EH (cell line): ENCODE data around the gene GPR39.

Experiments
- DNase-seq: peaks from one replicate; pipeline ENCODE4 v3.0.0-alpha.2; 2015; ENCODE audit warnings: low read depth

GPR39 gene

GRCh38 chr2:132604561-132604960 is 188.0 kb downstream of the GPR39 start:
- DNase-seq: no peak

GRCh38 chr2:132605236-132606180 is 188.9 kb downstream of the GPR39 start:
- DNase-seq: no peak

GRCh38 chr2:132606649-132607048 is 190.0 kb downstream of the GPR39 start:
- no peak for DNase-seq

- DNase-seq: no peak
Measured at GRCh38 chr2:132607426-132608090, 191.0 kb downstream of the GPR39 start.

GRCh38 chr2:132608311-132608710 is 191.7 kb downstream of the GPR39 start:
- no peak for DNase-seq

- no peak for DNase-seq
Measured at GRCh38 chr2:132609101-132609890, 192.7 kb downstream of the GPR39 start.

GRCh38 chr2:132611719-132612118 is 195.1 kb downstream of the GPR39 start:
- DNase-seq: no peak

GRCh38 chr2:132615329-132616085 is 198.9 kb downstream of the GPR39 start:
- no peak for DNase-seq

GRCh38 chr2:132617989-132618388 is 201.4 kb downstream of the GPR39 start:
- DNase-seq: no peak

- DNase-seq: no peak
Measured at GRCh38 chr2:132618734-132619133, 202.1 kb downstream of the GPR39 start.

GRCh38 chr2:132620115-132620514 is 203.5 kb downstream of the GPR39 start:
- peak; percentile 63 for DNase-seq

GRCh38 chr2:132621131-132621875 is 204.7 kb downstream of the GPR39 start:
- no peak for DNase-seq

GRCh38 chr2:132623096-132623839 is 206.7 kb downstream of the GPR39 start:
- DNase-seq: peak; percentile 82

GRCh38 chr2:132627536-132627935 is 210.9 kb downstream of the GPR39 start:
- peak; percentile 18 for DNase-seq

GRCh38 chr2:132632000-132632649 is 215.5 kb downstream of the GPR39 start:
- peak; percentile 46 for DNase-seq

GRCh38 chr2:132633635-132634034 is 217.0 kb downstream of the GPR39 start:
- no peak for DNase-seq

- no peak for DNase-seq
Measured at GRCh38 chr2:132636346-132636745, 219.7 kb downstream of the GPR39 start.

GRCh38 chr2:132638313-132639040 is 221.9 kb downstream of the GPR39 start:
- DNase-seq: no peak

- DNase-seq: no peak
Measured at GRCh38 chr2:132640116-132640515, 223.5 kb downstream of the GPR39 start.
